GM21390 (cell line): ENCODE results near the gene RICTOR.

Experiments used
- ATAC-seq: cut with Tn5 transposase; IDR thresholded peaks from one replicate; pipeline ENCODE4 v1.9.1; 2021; ENCODE audit not compliant: unreplicated experiment

Gene RICTOR

GRCh38 chr5:38940230-38940858 is 133.9 kb downstream of the RICTOR start:
- ATAC-seq = no peak

DNA sequence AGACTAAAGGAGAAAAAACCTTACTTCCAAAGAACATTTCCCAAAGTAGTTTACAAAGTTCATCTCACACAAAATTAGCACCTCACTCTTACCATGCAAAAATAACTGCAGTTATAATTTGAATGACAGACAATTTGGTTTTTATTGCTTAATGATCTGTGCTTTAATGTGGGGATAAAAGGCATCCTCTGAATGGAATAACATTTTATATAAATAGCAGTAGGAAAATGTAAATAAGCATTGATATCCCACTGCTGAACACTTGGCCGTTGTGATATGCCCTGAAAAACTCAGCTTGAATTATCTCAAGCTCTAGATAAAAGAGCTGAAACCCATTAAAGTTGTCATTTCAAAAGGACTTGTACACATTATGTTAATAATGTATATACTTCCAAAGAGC is 135.2 kb downstream of the RICTOR start:
- no peak for ATAC-seq

- ATAC-seq = no peak
These were observed 135.8 kb downstream of the RICTOR start for GRCh38 chr5:38938424-38938823.

DNA sequence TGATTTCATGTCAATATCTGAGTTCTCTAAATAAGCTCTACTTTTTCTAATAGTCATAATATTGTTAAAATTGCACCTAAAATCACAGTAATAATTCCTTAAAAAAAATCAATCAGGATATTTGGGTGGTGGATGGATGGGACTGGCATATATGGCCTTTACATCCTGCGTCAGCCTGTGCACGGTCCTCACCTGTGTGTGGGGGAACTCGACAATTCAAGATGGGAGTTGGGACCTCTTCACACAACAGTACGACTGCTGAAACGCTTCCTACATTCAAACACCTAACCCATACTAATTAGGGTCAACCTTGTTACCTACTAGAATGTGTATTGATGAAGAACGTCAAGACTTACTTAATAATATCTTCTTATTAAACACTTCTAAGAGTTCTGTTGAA is 137.9 kb downstream of the RICTOR start:
- no peak for ATAC-seq

GRCh38 chr5:38935437-38935836 is 138.8 kb downstream of the RICTOR start:
- no peak for ATAC-seq

- ATAC-seq = no peak
These were observed 141.3 kb downstream of the RICTOR start for GRCh38 chr5:38932854-38933408.

DNA sequence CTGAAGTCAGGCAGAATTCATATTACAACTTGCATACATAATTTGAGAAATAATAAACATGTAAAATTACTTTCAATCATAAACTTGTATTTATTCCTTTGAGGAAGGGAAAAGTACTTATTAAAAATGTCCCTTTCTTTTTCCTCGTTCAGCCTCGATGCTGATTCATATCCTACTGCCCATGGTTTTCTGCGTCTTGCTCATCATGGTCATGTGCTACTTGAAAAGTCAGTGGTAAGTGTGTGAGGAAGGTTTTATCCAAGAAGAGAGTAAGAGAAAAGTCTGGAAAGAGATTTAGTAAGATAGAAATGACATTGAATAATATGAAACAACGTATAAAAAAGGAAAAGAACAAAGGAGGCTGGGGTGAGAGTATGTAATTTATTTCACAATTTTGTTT is 142.5 kb downstream of the RICTOR start:
- ATAC-seq = no peak

DNA sequence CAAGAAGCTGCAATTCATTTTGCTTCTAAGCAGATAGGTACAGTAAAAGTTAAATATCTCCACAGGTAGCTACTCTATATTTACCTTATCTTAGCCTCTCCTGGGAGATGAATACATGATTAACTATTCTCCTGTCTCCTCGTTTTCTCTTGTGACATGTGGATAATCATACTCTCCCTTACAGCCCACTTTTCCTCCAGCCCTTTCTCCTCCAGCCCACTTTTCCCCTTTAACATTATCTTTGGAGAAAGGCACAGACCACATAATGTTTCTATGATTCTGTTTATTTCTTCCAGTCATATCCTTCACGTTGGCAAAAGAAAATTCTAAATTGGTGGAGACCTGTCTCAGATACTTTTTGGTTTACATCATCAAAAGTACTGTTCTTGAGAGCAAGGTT is 144.4 kb downstream of the RICTOR start:
- no peak for ATAC-seq

GRCh38 chr5:38927470-38927869 is 146.7 kb downstream of the RICTOR start:
- ATAC-seq = no peak

DNA sequence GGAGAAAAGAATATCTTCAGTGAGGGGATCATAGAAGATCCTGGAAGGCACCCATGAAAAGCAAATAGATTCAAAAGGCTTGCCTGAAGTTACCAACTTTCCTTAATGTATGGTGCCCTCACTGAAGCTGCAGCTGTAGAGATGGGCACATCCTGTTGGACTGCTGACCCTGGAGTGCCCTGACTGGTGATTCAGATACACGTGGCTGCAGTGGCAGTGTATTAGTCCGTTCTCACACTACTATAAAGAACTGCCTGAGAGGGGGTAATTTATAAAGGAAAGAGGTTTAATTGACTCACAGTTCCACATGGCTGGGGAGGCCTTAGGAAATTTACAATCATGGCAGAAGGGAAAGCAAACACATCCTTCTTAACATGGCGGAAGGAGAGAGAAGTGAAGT is 148.1 kb downstream of the RICTOR start:
- ATAC-seq = no peak

- ATAC-seq = no peak
These were observed 148.9 kb downstream of the RICTOR start for GRCh38 chr5:38925154-38925925.

- ATAC-seq = no peak
These were observed 150.3 kb downstream of the RICTOR start for GRCh38 chr5:38923661-38924451.

DNA sequence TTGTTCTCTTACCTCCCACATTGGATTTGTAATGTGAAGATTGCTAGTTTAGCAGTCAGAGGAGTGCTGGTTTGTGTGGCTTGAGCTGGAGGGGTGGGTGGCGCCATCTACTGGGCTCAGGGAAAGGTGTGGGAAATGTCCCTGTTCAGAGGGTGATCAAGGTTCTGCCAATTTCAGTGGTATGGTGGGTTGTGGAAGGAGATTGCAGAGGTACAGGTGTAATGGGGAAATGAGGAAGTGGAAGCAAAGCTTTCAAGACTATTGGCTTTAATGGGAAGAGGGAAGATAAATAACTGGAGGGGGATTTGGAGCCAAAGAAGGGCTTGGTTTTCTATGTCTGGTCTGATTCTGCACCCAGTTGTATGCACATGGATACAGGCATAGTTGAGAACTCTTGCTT is 152.0 kb downstream of the RICTOR start:
- peak; percentile 81 for ATAC-seq

GRCh38 chr5:38921174-38921573 is 153.0 kb downstream of the RICTOR start:
- no peak for ATAC-seq

DNA sequence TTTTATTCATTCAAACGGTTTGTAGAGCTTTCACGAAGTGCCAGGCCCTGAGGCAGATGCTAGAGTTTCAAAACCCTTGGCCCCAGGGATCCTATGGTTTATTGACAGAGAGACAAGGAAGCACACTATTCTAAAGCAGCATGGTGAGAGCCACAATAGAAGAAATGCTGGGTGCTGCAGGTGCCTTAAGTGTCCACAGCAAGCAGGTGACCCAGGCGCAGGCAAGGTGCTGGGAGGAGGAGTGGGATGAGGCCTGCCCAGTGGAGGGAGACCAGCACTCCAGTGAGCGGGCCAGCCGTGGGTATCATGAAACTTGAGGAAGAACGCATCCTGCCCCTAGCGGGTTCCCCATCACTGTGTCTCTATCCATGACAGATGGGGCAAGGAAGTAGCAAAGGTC is 157.4 kb downstream of the RICTOR start:
- ATAC-seq = no peak

DNA sequence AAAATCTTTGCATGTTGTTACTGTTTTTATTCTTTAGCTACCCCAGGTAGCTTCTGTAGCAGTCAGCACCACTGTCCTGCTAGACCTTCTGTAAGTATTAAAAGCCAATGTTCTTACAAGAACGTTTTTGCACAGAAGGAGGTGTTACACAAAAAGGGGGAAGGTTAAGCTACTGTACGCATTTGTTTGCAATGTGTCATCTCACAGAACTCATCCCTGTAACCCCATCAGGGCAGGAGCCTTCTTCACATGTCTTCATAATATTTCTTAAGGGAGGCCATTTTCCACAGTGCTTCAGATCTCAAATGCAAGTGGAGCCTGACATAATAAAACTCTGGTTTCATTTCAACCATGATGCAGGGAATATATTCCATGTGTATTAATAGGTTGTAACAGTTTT is 160.5 kb downstream of the RICTOR start:
- no peak for ATAC-seq

DNA sequence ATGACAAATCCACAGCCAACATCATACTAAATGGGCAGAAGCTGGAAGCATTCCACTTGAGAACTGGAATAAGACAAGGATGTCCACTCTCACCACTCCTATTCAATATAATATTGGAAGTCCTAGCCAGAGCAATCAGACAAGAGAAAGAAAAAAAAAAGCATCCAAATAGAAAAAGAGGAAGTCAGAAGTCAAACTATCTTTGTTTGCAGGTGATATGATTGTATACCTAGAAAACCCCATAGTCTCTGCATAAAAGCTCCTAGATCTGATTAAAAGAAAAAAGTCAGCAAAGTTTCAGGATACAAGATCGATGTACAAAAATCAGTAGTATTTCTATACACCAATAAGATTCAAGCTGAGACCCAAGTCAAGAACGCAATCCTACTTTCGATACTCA is 162.3 kb downstream of the RICTOR start:
- ATAC-seq = no peak

DNA sequence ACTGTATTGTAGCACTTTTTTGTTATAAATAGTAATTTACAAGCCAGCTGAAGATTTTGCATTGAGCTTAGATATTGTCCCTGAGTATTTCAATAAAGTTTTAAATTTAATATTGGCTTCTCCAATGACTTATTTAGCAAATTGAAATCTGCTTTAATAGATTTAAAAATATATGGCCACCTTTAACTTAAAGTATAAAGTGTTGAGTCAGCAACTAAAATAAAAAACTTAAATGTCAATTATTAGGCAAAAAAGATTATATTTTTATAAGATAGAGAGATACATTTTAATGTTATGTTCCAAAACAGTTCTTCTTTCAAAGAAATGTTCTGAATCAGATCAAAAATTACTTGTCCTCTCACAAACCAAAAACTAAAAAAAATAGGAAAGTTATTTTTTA is 167.7 kb downstream of the RICTOR start:
- no peak for ATAC-seq

DNA sequence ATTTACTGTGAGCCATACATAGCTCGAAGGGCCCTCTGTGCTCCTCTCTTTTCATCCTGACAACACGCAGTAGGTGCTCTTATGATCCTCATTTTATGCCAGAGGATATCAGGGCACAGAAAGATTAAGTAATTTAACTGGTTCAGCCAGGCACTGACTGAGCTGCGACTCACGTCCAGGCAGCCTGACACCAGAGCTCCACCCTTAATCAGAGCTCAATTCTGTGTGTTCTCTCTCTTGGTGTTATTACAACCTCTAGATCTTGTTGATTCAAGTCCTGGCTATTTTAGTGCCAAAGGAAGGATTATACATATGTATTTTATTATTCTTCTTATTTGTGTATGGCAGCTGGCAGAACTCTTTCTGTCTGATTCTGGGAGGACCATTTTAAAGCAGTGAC is 168.7 kb downstream of the RICTOR start:
- no peak for ATAC-seq

GRCh38 chr5:38899936-38900335 is 174.3 kb downstream of the RICTOR start:
- no peak for ATAC-seq

DNA sequence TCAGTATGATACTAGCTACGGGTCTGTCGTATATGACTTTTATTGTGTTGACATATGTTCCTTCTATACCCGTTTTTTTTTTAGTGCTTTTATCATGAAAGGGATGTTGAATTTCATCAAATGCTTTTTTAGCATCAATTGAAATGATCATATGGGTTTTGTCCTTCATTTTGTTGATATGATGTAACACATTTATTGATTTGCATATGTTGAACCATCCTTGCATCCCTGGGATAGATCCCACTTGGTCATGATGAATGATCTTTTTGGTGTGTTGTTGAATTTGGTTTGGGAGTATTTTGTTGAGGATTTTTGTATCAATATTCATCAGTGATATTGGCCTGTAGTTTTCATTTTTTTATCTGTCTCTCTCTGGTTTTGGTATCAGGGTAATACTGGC is 177.4 kb downstream of the RICTOR start:
- ATAC-seq = no peak

GRCh38 chr5:38892363-38892762 is 181.8 kb downstream of the RICTOR start:
- ATAC-seq = no peak
